Diencephalon (tissue), 1 donor: Measurements from ENCODE around the gene SLC35B2. TPM values are rescaled to one million over a fixed set of nuclear protein-coding genes. Genes with fewer than 3 reads are reported as not detected.

Experiments used
- small RNA-seq: library from RNA; depleted of rRNA; stranded (forward); fragments of <200 nt; gene quantifications from one replicate; pipeline ENCODE3, GENCODE V24; 2014
- total RNA-seq: library from RNA; depleted of rRNA; stranded (reverse); fragments of >200 nt; gene quantifications from one replicate; pipeline ENCODE4 v1.2.3, GENCODE V29; 2014

The SLC35B2 gene
- 33.2 TPM for total RNA-seq

GRCh38 chr6:44257025-44257752 lies at the start of gene SLC35B2:
TSS of gene SLC35B2 (minus strand) at chr6:44257528. CDS start at chr6:44257410, 118 bp downstream.

GRCh38 chr6:44269921-44270525 lies 12.7 kb upstream of the SLC35B2 start, which contains the start of gene TMEM151B:
TSS of gene TMEM151B (plus strand) at chr6:44270450. CDS start at chr6:44270743, 293 bp downstream.

GRCh38 chr6:44265007-44265721 lies 7.8 kb upstream of the SLC35B2 start, which contains the start of gene NFKBIE:
TSS of gene NFKBIE (minus strand) at chr6:44265551. CDS start at chr6:44265346, 205 bp downstream.

GRCh38 chr6:44246663-44247337 lies 10.5 kb downstream of the SLC35B2 start, which contains the start of gene HSP90AB1:
TSS of gene HSP90AB1 (plus strand) at chr6:44247101. CDS start at chr6:44248630, 1,529 bp downstream.

GRCh38 chr6:44223319-44224028 lies 33.9 kb downstream of the SLC35B2 start, which contains the start of gene SLC29A1:
TSS of gene SLC29A1 (plus strand) at chr6:44223595. CDS start at chr6:44227314, 3,719 bp downstream.

GRCh38 chr6:44216677-44217331 lies 40.5 kb downstream of the SLC35B2 start, which contains the start of gene MYMX:
TSS of gene MYMX (plus strand) at chr6:44216926. CDS start at chr6:44217472, 546 bp downstream.

Small RNAs within 50 kb of the gene (small RNA-seq; reads per million reads assigned to genes)
- not detected for gene RN7SL811P

Other genes starting within 250 kb of the SLC35B2 start
- 39.7 TPM for gene MRPL14, start 130.1 kb downstream of the SLC35B2 start, total RNA-seq
- gene TMEM63B, start 130.0 kb downstream of the SLC35B2 start, total RNA-seq = 60.9 TPM
- gene CAPN11, start 98.7 kb downstream of the SLC35B2 start, total RNA-seq = not detected
- not detected for gene MYMX, start 40.6 kb downstream of the SLC35B2 start, total RNA-seq
- gene SLC29A1, start 33.9 kb downstream of the SLC35B2 start, total RNA-seq = 15.9 TPM
- 534 TPM for gene HSP90AB1, start 10.4 kb downstream of the SLC35B2 start, total RNA-seq
- gene NFKBIE, start 8.0 kb upstream of the SLC35B2 start, total RNA-seq = 6.7 TPM
- 40.8 TPM for gene TMEM151B, start 12.9 kb upstream of the SLC35B2 start, total RNA-seq
- 11.8 TPM for gene AARS2, start 55.8 kb upstream of the SLC35B2 start, total RNA-seq
- 1.2 TPM for gene SPATS1, start 85.1 kb upstream of the SLC35B2 start, total RNA-seq
- gene CDC5L, start 130.2 kb upstream of the SLC35B2 start, total RNA-seq = 37.4 TPM